Hepatocyte (in vitro differentiated cells): ENCODE data around the gene GPATCH1. TPM values are rescaled to one million over a fixed set of nuclear protein-coding genes. Genes with fewer than 3 reads are reported as not detected.

Experiments used
- DNase-seq: peaks from one replicate; pipeline ENCODE4 v3.0.0-alpha.2; 2016; ENCODE audit warnings: low spot score
- H2AFZ ChIP-seq: fragments of 200-600 bp; sonication (generic); 2 replicates; pipeline ENCODE4 v1.6.0; 2016; ENCODE audit warnings: antibody characterized with exemption, mild to moderate bottlenecking
- H3K27ac ChIP-seq: fragments of 200-600 bp; sonication (generic); 2 replicates; pipeline ENCODE4 v1.5.1; 2016; ENCODE audit warnings: mild to moderate bottlenecking
- H3K27me3 ChIP-seq: fragments of 200-600 bp; sonication (generic); 2 replicates; pipeline ENCODE4 v1.6.1; 2016
- H3K36me3 ChIP-seq: fragments of 200-600 bp; sonication (generic); replicated peaks from 2 replicates; pipeline ENCODE4 v1.5.1; 2016; ENCODE audit warnings: low read depth; ENCODE audit not compliant: insufficient read depth
- H3K4me1 ChIP-seq: fragments of 200-600 bp; sonication (generic); 2 replicates; pipeline ENCODE4 v1.5.1; 2016; ENCODE audit warnings: mild to moderate bottlenecking, moderate library complexity; ENCODE audit not compliant: insufficient read depth
- H3K4me2 ChIP-seq: fragments of 200-600 bp; sonication (generic); 2 replicates; pipeline ENCODE4 v1.6.0; 2016
- H3K4me3 ChIP-seq: fragments of 200-600 bp; sonication (generic); 2 replicates; pipeline ENCODE4 v1.5.1; 2016; ENCODE audit warnings: mild to moderate bottlenecking
- H3K79me2 ChIP-seq: fragments of 200-600 bp; sonication (generic); 2 replicates; pipeline ENCODE4 v1.6.0; 2017; ENCODE audit warnings: mild to moderate bottlenecking
- H3K9me2 ChIP-seq: fragments of 200-600 bp; sonication (generic); replicated peaks from 2 replicates; pipeline ENCODE4 v1.6.0; 2017; ENCODE audit warnings: mild to moderate bottlenecking; ENCODE audit not compliant: insufficient read depth
- H3K9me3 ChIP-seq: fragments of 200-600 bp; sonication (generic); 2 replicates; pipeline ENCODE4 v1.5.1; 2016; ENCODE audit warnings: low read depth, mild to moderate bottlenecking
- H4K20me1 ChIP-seq: fragments of 200-600 bp; sonication (generic); 2 replicates; pipeline ENCODE4 v1.6.0; 2016; ENCODE audit warnings: mild to moderate bottlenecking; ENCODE audit not compliant: insufficient read depth, poor library complexity, severe bottlenecking
- CTCF ChIP-seq: fragments of 200-600 bp; sonication (generic); IDR thresholded peaks from 2 replicates; pipeline ENCODE4 v1.5.1; 2016; ENCODE audit warnings: antibody characterized with exemption, mild to moderate bottlenecking; ENCODE audit not compliant: poor library complexity
- EZH2 ChIP-seq: fragments of 200-600 bp; sonication (generic); IDR thresholded peaks from 2 replicates; pipeline ENCODE4 v1.6.1; 2016; ENCODE audit warnings: antibody characterized with exemption, mild to moderate bottlenecking, borderline replicate concordance
- EZH2phosphoT487 ChIP-seq: fragments of 200-600 bp; sonication (generic); IDR thresholded peaks from one replicate; pipeline ENCODE4 v1.6.1; 2018; ENCODE audit warnings: antibody characterized with exemption, mild to moderate bottlenecking, low read depth, moderate library complexity; ENCODE audit not compliant: unreplicated experiment, severe bottlenecking
- WGBS: methylation state at CpG from one replicate; pipeline ENCODE4 v1.1.6; 2016; ENCODE audit warnings: low lambda C conversion rate; ENCODE audit errors: missing lambda C conversion rate; 5-methylcytosine and 5-hydroxymethylcytosine counted together
- polyA plus RNA-seq: library from polyadenylated mRNA; unstranded; fragments of >200 nt; fragmentation: Nextera tagmentation; extraction: Ambion mirVana; gene quantifications from 2 replicates; pipeline ENCODE4 v1.2.1, GENCODE V29; 2016
- total RNA-seq: library from RNA; depleted of rRNA; stranded (reverse); fragments of >200 nt; gene quantifications from 2 replicates; pipeline ENCODE4 v1.2.3, GENCODE V29; 2014

The GPATCH1 gene, protein sequence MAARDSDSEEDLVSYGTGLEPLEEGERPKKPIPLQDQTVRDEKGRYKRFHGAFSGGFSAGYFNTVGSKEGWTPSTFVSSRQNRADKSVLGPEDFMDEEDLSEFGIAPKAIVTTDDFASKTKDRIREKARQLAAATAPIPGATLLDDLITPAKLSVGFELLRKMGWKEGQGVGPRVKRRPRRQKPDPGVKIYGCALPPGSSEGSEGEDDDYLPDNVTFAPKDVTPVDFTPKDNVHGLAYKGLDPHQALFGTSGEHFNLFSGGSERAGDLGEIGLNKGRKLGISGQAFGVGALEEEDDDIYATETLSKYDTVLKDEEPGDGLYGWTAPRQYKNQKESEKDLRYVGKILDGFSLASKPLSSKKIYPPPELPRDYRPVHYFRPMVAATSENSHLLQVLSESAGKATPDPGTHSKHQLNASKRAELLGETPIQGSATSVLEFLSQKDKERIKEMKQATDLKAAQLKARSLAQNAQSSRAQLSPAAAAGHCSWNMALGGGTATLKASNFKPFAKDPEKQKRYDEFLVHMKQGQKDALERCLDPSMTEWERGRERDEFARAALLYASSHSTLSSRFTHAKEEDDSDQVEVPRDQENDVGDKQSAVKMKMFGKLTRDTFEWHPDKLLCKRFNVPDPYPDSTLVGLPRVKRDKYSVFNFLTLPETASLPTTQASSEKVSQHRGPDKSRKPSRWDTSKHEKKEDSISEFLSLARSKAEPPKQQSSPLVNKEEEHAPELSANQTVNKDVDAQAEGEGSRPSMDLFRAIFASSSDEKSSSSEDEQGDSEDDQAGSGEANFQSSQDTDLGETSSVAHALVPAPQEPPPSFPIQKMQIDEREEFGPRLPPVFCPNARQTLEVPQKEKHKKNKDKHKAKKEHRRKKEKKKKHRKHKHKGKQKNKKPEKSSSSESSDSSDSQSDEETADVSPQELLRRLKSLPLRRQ
- 6.7 and 14.5 TPM in 2 replicates for total RNA-seq
- polyA plus RNA-seq, result 6.8 and 9.7 TPM in 2 replicates

DNA sequence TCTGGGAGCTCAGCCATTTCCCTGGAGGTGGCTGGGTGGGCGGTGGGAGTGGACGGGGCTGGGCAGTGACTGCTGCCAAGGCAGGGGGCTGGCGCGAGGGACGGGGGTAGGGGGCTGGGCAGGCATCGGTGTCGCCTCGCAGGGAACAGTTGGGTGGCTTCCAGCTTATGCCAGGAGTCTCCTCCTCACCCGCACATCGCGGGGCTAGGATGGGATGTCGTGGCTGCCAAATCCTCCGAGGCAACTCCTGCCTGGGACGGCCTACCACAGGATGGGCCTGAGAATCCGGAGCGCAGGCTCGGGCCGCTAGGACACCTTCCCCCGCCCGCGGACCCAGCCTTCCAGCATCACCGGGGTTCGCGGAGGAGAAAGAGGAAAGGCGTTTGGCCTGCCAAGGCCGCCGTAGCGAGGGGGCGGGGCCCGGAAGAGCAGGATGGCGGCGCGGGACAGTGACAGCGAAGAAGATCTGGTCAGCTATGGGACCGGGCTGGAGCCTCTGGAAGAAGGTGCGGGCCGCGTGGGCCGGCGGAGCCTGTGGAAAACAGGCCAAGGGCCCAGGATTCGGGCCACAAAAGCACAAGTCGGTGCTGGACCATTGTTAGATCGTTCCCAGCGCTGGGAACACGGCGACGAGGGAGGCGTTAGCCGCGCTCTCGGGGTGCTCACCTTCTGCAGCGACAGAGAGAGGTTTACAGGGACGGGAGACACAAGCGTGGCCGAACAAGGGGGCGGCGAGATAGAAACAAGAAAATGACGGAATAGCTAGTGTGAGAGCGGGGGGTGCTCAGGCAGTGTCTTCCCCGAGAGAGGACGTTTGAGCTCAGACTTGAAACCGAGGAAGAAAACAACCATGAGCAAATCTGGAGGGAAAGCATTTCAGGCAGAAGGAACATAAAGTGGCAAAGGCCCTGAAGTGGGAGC is at the start of gene GPATCH1:
GPATCH1 (plus strand) TSS at position 421 of the 921 bp plus-strand sequence; CDS start at position 434, 13 bp downstream.
- no peaks in the 10 kb centered on the region for H3K9me3 ChIP-seq
- DNase-seq, result peak; percentile 94
- H3K4me3 ChIP-seq, result peak within 1 kb of the TSS; percentile 96
- H3K79me2 ChIP-seq, result peaks cover 24% of the 10 kb centered on the region
- peak within 1 kb of the TSS; percentile 89 for H2AFZ ChIP-seq
- no peaks in the 10 kb centered on the region for H3K27me3 ChIP-seq
- no peaks in the 10 kb centered on the region for H3K36me3 ChIP-seq
- 2% methylated on average over 53 of the region's 62 CpGs for WGBS
- TF ChIP-seq EZH2 (no peak), CTCF (no peak), EZH2phosphoT487 (no peak)
- H4K20me1 ChIP-seq, result no peaks in the 10 kb centered on the region
- peaks cover 17% of the 10 kb centered on the region for H3K4me1 ChIP-seq
- H3K9me2 ChIP-seq, result no peaks in the 10 kb centered on the region
- peak within 1 kb of the TSS; percentile 81 for H3K4me2 ChIP-seq
- peak within 1 kb of the TSS; percentile 91 for H3K27ac ChIP-seq

GRCh38 chr19:33032218-33032781 is 48.7 kb upstream of the GPATCH1 start:
- peak; percentile 34 for DNase-seq
- Histone ChIP-seq H3K27ac (peak overlapping the region; percentile 85), H3K4me2 (peak overlapping the region; percentile 42), H3K9me2 (no peaks in the 10 kb centered on the region), H3K4me1 (no peaks in the 10 kb centered on the region), H3K4me3 (no peak overlapping the region), H3K79me2 (peaks cover 90% of the 10 kb centered on the region), H2AFZ (no peak overlapping the region), H3K27me3 (no peaks in the 10 kb centered on the region), H4K20me1 (no peaks in the 10 kb centered on the region), H3K36me3 (no peaks in the 10 kb centered on the region), H3K9me3 (peaks cover 2% of the 10 kb centered on the region)
- TF ChIP-seq EZH2phosphoT487, result no peak
- no peak for TF ChIP-seq EZH2
- no peak for TF ChIP-seq CTCF
- WGBS, result 43% methylated on average over 8 of the region's 8 CpGs

- no peaks in the 10 kb centered on the region for H3K27me3 ChIP-seq
- 91% methylated on average over 10 of the region's 10 CpGs for WGBS
- H3K27ac ChIP-seq, result no peak overlapping the region
Observed at GRCh38 chr19:33035461-33035860, 45.5 kb upstream of the GPATCH1 start.

More at GRCh38 chr19:33035461-33035860, 45.5 kb upstream of the GPATCH1 start:
- Histone ChIP-seq H3K9me3 (no peaks in the 10 kb centered on the region), H3K4me1 (peaks cover 14% of the 10 kb centered on the region), H2AFZ (no peak overlapping the region), H3K4me3 (no peak overlapping the region), H3K9me2 (no peaks in the 10 kb centered on the region), H3K79me2 (peaks cover 91% of the 10 kb centered on the region), H3K4me2 (no peak overlapping the region), H4K20me1 (no peaks in the 10 kb centered on the region), H3K36me3 (no peaks in the 10 kb centered on the region)
- TF ChIP-seq CTCF (no peak), EZH2phosphoT487 (no peak), EZH2 (no peak)
- no peak for DNase-seq
